GM23338 (cell line): Measurements from ENCODE around the gene NPAS3. TPM values are rescaled to one million over a fixed set of nuclear protein-coding genes. Genes with fewer than 3 reads are reported as not detected.
A peak's percentile ranks its signal among the peaks of the same experiment; 100 is the strongest.

Experiments
- ATAC-seq: fragments of 200-7000 bp; cut with Tn5 transposase; 3 replicates; pipeline ENCODE4 v1.9.1; 2020
- DNase-seq: peaks from one replicate; pipeline ENCODE4 v3.0.0-alpha.2; 2015; ENCODE audit warnings: low spot score
- H2AFZ ChIP-seq: fragments of 200-600 bp; sonication (generic); 2 replicates; pipeline ENCODE4 v1.8.0; 2016; ENCODE audit warnings: antibody characterized with exemption, mild to moderate bottlenecking, moderate library complexity
- H3F3A ChIP-seq: fragments of 200-600 bp; sonication (generic); replicated peaks from 2 replicates; pipeline ENCODE4 v1.8.0; 2017; ENCODE audit warnings: antibody characterized with exemption, mixed run types, low read depth
- H3K27ac ChIP-seq: fragments of 200-600 bp; sonication (generic); 2 replicates; pipeline ENCODE4 v1.6.1; 2016; ENCODE audit warnings: low read depth
- H3K27me3 ChIP-seq: fragments of 200-600 bp; sonication (generic); 2 replicates; pipeline ENCODE4 v1.8.0; 2016; ENCODE audit warnings: mild to moderate bottlenecking, mixed run types, moderate library complexity; ENCODE audit not compliant: insufficient read depth
- H3K36me3 ChIP-seq: fragments of 200-600 bp; sonication (generic); 2 replicates; pipeline ENCODE4 v1.8.0; 2016; ENCODE audit warnings: mild to moderate bottlenecking; ENCODE audit not compliant: insufficient read depth
- H3K4me1 ChIP-seq: fragments of 200-600 bp; sonication (generic); 2 replicates; pipeline ENCODE4 v1.8.0; 2016; ENCODE audit warnings: mild to moderate bottlenecking, moderate library complexity; ENCODE audit not compliant: insufficient read depth
- H3K4me2 ChIP-seq: fragments of 200-600 bp; sonication (generic); 2 replicates; pipeline ENCODE4 v1.7.1; 2017; ENCODE audit warnings: mixed run types
- H3K4me3 ChIP-seq: fragments of 200-600 bp; sonication (generic); 2 replicates; pipeline ENCODE4 v1.6.1; 2016; ENCODE audit warnings: mixed run types
- H3K79me2 ChIP-seq: fragments of 200-600 bp; sonication (generic); replicated peaks from 2 replicates; pipeline ENCODE4 v1.8.0; 2017; ENCODE audit warnings: mild to moderate bottlenecking; ENCODE audit not compliant: insufficient read depth
- H3K9me2 ChIP-seq: fragments of 200-600 bp; sonication (generic); 2 replicates; pipeline ENCODE4 v1.8.0; 2017; ENCODE audit not compliant: insufficient read depth
- H4K20me1 ChIP-seq: fragments of 200-600 bp; sonication (generic); replicated peaks from 2 replicates; pipeline ENCODE4 v1.8.0; 2017; ENCODE audit warnings: mild to moderate bottlenecking; ENCODE audit not compliant: insufficient read depth
- H3K27ac Mint-ChIP-seq: 2 replicates; pipeline ENCODE4 v1.8.0; 2020; ENCODE audit warnings: inconsistent platforms, mild to moderate bottlenecking, moderate library complexity, mixed read lengths
- H3K27me3 Mint-ChIP-seq: 3 replicates; pipeline ENCODE4 v1.8.0; 2022; ENCODE audit warnings: low read depth, mild to moderate bottlenecking, moderate library complexity, mixed read lengths, inconsistent platforms; ENCODE audit not compliant: insufficient read depth, poor library complexity
- H3K36me3 Mint-ChIP-seq: 3 replicates; pipeline ENCODE4 v1.8.0; 2021; ENCODE audit warnings: low read depth, mild to moderate bottlenecking, inconsistent platforms, moderate library complexity, mixed read lengths
- H3K4me1 Mint-ChIP-seq: 3 replicates; pipeline ENCODE4 v1.8.0; 2020; ENCODE audit warnings: mild to moderate bottlenecking, inconsistent platforms, mixed read lengths
- H3K4me3 Mint-ChIP-seq: 3 replicates; pipeline ENCODE4 v1.8.0; 2021; ENCODE audit warnings: moderate library complexity, mild to moderate bottlenecking, inconsistent platforms, mixed read lengths
- H3K9me3 Mint-ChIP-seq: 3 replicates; pipeline ENCODE4 v1.8.0; 2020; ENCODE audit warnings: moderate library complexity, mild to moderate bottlenecking, inconsistent platforms, mixed read lengths
- CREB1 ChIP-seq: fragments of 250-450 bp; sonication (Bioruptor Pico); IDR thresholded peaks from 2 replicates; pipeline ENCODE4 v1.5.0; 2020; ENCODE audit warnings: low read depth, mild to moderate bottlenecking, moderate library complexity
- CTCF ChIP-seq, 2 experiments: fragments of 200-600 bp in 1 of 2; sonication (generic) in 1 of 2; conservative IDR thresholded peaks; 2 replicates each; pipeline versions ENCODE4 v1.5.1 to v1.6.1; 2016 to 2017; ENCODE audit warnings: antibody characterized with exemption in 2 of 2, low read depth in 2 of 2, mild to moderate bottlenecking in 2 of 2, moderate library complexity in 1 of 2
- ETS1 ChIP-seq: IDR thresholded peaks from 2 replicates; pipeline ENCODE4 v1.6.1; 2016; ENCODE audit warnings: antibody characterized with exemption
- EZH2 ChIP-seq: fragments of 200-600 bp; sonication (generic); IDR thresholded peaks from one replicate; pipeline ENCODE4 v1.8.0; 2017; ENCODE audit warnings: antibody characterized with exemption, mild to moderate bottlenecking, low read depth; ENCODE audit not compliant: unreplicated experiment
- EZH2phosphoT487 ChIP-seq: fragments of 200-600 bp; sonication (generic); IDR thresholded peaks from one replicate; pipeline ENCODE4 v1.8.1; 2018; ENCODE audit warnings: antibody characterized with exemption; ENCODE audit not compliant: unreplicated experiment
- JUNB ChIP-seq: IDR thresholded peaks from one replicate; pipeline ENCODE4 v1.6.1; 2016; ENCODE audit warnings: antibody characterized with exemption; ENCODE audit not compliant: unreplicated experiment
- POLR2AphosphoS5 ChIP-seq: IDR thresholded peaks from 2 replicates; pipeline ENCODE4 v1.6.1; 2016; ENCODE audit warnings: antibody characterized with exemption, low read depth
- REST ChIP-seq: IDR thresholded peaks from one replicate; pipeline ENCODE4 v1.6.1; 2018; ENCODE audit warnings: antibody characterized with exemption; ENCODE audit not compliant: unreplicated experiment
- STAT1 ChIP-seq: IDR thresholded peaks from one replicate; pipeline ENCODE4 v1.6.1; 2016; ENCODE audit warnings: antibody characterized with exemption; ENCODE audit not compliant: unreplicated experiment
- ZNF114 ChIP-seq: fragments of 250-450 bp; sonication (Bioruptor Pico); IDR thresholded peaks from 2 replicates; pipeline ENCODE4 v1.5.0; 2020; ENCODE audit warnings: mild to moderate bottlenecking, moderate library complexity
- ZNF331 ChIP-seq: fragments of 250-450 bp; sonication (Bioruptor Pico); IDR thresholded peaks from 2 replicates; pipeline ENCODE4 v1.5.0; 2020; ENCODE audit warnings: low read depth, mild to moderate bottlenecking, moderate library complexity
- ZNF462 ChIP-seq: fragments of 250-450 bp; sonication (Bioruptor Pico); IDR thresholded peaks from 2 replicates; pipeline ENCODE4 v1.5.0; 2020; ENCODE audit warnings: mild to moderate bottlenecking, moderate library complexity
- polyA plus RNA-seq: library from polyadenylated mRNA; unstranded; fragments of >200 nt; fragmentation: Nextera tagmentation; extraction: Ambion mirVana; gene quantifications from 2 replicates; pipeline ENCODE4 v1.2.1, GENCODE V29; 2016
- total RNA-seq: library from RNA; depleted of rRNA; stranded (reverse); fragments of >200 nt; shearing (Covaris generic); gene quantifications from 2 replicates; pipeline ENCODE4 v1.2.3, GENCODE V29; 2014

Gene NPAS3
- total and polyA plus RNA-seq, 2 experiments from 2014 or later = 0.17 to 0.19 TPM

- H3F3A ChIP-seq = no peaks in the 10 kb centered on the region
- DNase-seq = no peak
- H3K79me2 ChIP-seq = no peaks in the 10 kb centered on the region
- H3K27me3 Mint-ChIP-seq = peaks cover 4% of the 10 kb centered on the region
- ATAC-seq = no peak
- H3K27ac ChIP-seq = no peak overlapping the region
- no peaks in the 10 kb centered on the region for H3K9me3 Mint-ChIP-seq
- peaks cover 23% of the 10 kb centered on the region for H3K4me1 ChIP-seq
- no peaks in the 10 kb centered on the region for H4K20me1 ChIP-seq
- TF ChIP-seq CREB1 (CRISPR knock-in tag) = no peak
- TF ChIP-seq POLR2AphosphoS5 = no peak
- TF ChIP-seq ZNF114 (CRISPR knock-in tag) = no peak
- TF ChIP-seq EZH2phosphoT487 = no peak
- TF ChIP-seq ETS1 = no peak
- TF ChIP-seq CTCF (conservative IDR thresholded peaks at IDR 0.05; ENCODE audit: low read depth in 2 of 2) = no peak
- TF ChIP-seq ZNF462 (CRISPR knock-in tag) = no peak
- no peak for TF ChIP-seq STAT1
- no peak for TF ChIP-seq JUNB
- TF ChIP-seq ZNF331 = no peak
- TF ChIP-seq EZH2 = no peak
- TF ChIP-seq REST = no peak
- no peaks in the 10 kb centered on the region for H3K27me3 ChIP-seq
- H3K9me2 ChIP-seq = peaks cover 8% of the 10 kb centered on the region; the same call in 1 of the 2 replicates
- H2AFZ ChIP-seq = no peak overlapping the region
- peaks cover 12% of the 10 kb centered on the region; the same call in 2 of the 3 replicates for H3K4me1 Mint-ChIP-seq
- no peak overlapping the region for H3K4me3 Mint-ChIP-seq
- H3K27ac Mint-ChIP-seq = no peak overlapping the region
- no peaks in the 10 kb centered on the region for H3K36me3 ChIP-seq
- no peak overlapping the region for H3K4me3 ChIP-seq
- H3K36me3 Mint-ChIP-seq = no peaks in the 10 kb centered on the region
- H3K4me2 ChIP-seq = peak overlapping the region; percentile 55; the same call in 1 of the 2 replicates
Measured at GRCh38 chr14:33777681-33778080, 839.0 kb downstream of the NPAS3 start.
